ENCODE measurements around the gene THBS2. TPM values are rescaled to one million over a fixed set of nuclear protein-coding genes. Genes with fewer than 3 reads are reported as not detected.

Gene THBS2
- total RNA-seq, 1 donor from 2014 or later, result 0.13 TPM

DNA sequence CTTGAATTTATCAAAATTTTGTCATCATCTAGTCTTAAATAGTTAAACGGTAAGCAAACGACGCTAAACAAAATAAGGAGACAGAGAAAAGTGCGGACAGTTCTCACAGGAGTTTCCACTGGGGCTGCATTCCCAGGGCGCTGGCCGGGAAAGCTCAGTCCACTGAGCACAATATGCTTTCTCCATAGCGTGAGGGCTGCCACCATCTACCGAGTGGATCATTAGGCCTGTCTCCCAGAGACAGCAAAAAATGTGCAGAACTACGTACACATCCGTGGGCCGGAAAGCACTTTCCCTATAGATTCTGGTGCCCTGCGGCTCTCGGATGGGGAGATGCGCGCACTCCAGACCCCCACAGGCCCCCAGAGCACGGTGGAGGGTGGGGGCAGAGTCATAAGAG lies 84.9 kb downstream of the THBS2 start:
- Histone ChIP-seq H3K27ac (no peak overlapping the region), H3K4me2 (no peak overlapping the region), H3K9ac (no peak overlapping the region), H2AFZ (replicated peaks) (no peak overlapping the region), H3K79me2 (ENCODE audit: low read depth) (no peaks in the 10 kb centered on the region), H3K36me3 (no peaks in the 10 kb centered on the region), H3K4me3 (no peak overlapping the region), H3K4me1 (no peaks in the 10 kb centered on the region), H3F3A (ENCODE audit: low read depth) (no peaks in the 10 kb centered on the region), H4K20me1 (ENCODE audit: low read depth) (no peaks in the 10 kb centered on the region), H3K27me3 (no peaks in the 10 kb centered on the region), H3K9me3 (ENCODE audit: low read depth) (no peaks in the 10 kb centered on the region)
- Mint-ChIP-seq H3K4me3 (no peak overlapping the region), H3K27ac (no peak overlapping the region), H3K4me1 (peaks cover 5% of the 10 kb centered on the region), H3K36me3 (no peaks in the 10 kb centered on the region), H3K9me3 (no peaks in the 10 kb centered on the region), H3K27me3 (ENCODE audit: insufficient read depth, low read depth) (peaks cover 7% of the 10 kb centered on the region)
- no peak for DNase-seq (ENCODE audit: low spot score)
- TF ChIP-seq EZH2 (IDR thresholded peaks at IDR 0.05) (no peak), EZH2phosphoT487 (IDR thresholded peaks at IDR 0.05) (no peak)
- TF ChIP-seq, protein P1, sequence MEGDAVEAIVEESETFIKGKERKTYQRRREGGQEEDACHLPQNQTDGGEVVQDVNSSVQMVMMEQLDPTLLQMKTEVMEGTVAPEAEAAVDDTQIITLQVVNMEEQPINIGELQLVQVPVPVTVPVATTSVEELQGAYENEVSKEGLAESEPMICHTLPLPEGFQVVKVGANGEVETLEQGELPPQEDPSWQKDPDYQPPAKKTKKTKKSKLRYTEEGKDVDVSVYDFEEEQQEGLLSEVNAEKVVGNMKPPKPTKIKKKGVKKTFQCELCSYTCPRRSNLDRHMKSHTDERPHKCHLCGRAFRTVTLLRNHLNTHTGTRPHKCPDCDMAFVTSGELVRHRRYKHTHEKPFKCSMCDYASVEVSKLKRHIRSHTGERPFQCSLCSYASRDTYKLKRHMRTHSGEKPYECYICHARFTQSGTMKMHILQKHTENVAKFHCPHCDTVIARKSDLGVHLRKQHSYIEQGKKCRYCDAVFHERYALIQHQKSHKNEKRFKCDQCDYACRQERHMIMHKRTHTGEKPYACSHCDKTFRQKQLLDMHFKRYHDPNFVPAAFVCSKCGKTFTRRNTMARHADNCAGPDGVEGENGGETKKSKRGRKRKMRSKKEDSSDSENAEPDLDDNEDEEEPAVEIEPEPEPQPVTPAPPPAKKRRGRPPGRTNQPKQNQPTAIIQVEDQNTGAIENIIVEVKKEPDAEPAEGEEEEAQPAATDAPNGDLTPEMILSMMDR (IDR thresholded peaks at IDR 0.05), result no peak

DNA sequence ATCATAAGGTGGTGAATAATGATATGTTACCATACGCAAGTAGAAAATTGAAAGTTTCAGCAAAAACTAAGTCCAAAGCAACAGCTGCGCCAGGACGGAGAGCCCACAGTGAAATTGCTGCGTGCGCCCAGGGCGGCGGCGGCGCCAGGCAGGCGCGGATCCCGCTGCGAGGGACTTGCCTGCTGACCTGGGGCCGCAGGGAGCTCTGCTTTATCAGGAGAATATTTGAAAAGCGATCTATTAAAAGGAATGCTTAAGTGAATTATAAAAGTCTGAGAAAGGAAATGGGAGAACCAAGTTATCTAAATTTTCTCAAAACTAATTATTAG lies 85.4 kb downstream of the THBS2 start:
- Histone ChIP-seq H3K4me2 (no peak overlapping the region), H3K9me3 (ENCODE audit: low read depth) (no peaks in the 10 kb centered on the region), H3F3A (ENCODE audit: low read depth) (no peaks in the 10 kb centered on the region), H3K36me3 (no peaks in the 10 kb centered on the region), H4K20me1 (ENCODE audit: low read depth) (no peaks in the 10 kb centered on the region), H2AFZ (replicated peaks) (no peak overlapping the region), H3K4me1 (no peaks in the 10 kb centered on the region), H3K27me3 (no peaks in the 10 kb centered on the region), H3K4me3 (no peak overlapping the region), H3K27ac (no peak overlapping the region), H3K9ac (no peak overlapping the region), H3K79me2 (ENCODE audit: low read depth) (no peaks in the 10 kb centered on the region)
- Mint-ChIP-seq H3K4me1 (peaks cover 5% of the 10 kb centered on the region), H3K27me3 (ENCODE audit: insufficient read depth, low read depth) (peaks cover 7% of the 10 kb centered on the region), H3K9me3 (no peaks in the 10 kb centered on the region), H3K4me3 (no peak overlapping the region), H3K27ac (no peak overlapping the region), H3K36me3 (no peaks in the 10 kb centered on the region)
- TF ChIP-seq EZH2phosphoT487 (IDR thresholded peaks at IDR 0.05) (no peak), EZH2 (IDR thresholded peaks at IDR 0.05) (no peak)
- TF ChIP-seq, protein P1 (IDR thresholded peaks at IDR 0.05), result no peak
- no peak for DNase-seq (ENCODE audit: low spot score)

DNA sequence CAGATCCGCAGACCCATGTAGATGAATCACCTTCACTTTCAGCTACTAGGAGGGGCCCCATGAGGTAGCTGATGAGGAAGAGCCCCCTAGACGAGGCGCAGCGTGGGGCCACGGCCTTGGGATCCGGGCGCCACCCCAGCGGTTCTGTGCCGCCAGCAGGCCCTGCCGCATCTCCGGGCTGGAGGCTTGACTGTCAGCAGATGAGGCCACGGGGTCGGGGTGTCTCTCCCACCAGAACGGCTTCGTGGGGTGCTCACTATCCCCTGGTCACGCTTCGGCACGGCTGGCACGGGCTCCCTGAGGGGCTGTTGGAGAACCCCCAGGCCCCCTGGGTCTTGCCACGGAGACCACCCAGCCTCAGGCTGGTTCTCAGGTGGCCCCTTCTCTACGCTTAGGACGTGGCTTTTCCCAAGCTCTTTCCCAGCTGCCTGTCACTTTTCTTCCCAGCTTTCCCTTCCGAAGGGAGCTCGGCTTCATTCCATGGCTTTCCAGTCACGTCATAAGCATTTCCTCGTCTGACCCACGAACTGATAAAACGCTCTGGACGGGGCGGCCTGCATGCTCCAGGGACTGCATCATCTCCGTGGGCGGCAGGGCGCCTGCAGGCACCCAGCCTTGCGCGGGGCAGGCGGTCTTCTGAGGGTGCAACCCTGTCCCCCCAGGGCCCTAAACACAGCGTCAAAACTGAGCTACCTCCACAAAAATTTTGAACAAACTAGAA lies 85.9 kb downstream of the THBS2 start:
- Histone ChIP-seq H3K4me3 (no peak overlapping the region), H3K4me1 (no peaks in the 10 kb centered on the region), H3K4me2 (no peak overlapping the region), H3K79me2 (ENCODE audit: low read depth) (no peaks in the 10 kb centered on the region), H2AFZ (replicated peaks) (no peak overlapping the region), H4K20me1 (ENCODE audit: low read depth) (no peaks in the 10 kb centered on the region), H3K9ac (no peak overlapping the region), H3K27me3 (no peaks in the 10 kb centered on the region), H3K9me3 (ENCODE audit: low read depth) (no peaks in the 10 kb centered on the region), H3K36me3 (no peaks in the 10 kb centered on the region), H3K27ac (no peak overlapping the region), H3F3A (ENCODE audit: low read depth) (no peaks in the 10 kb centered on the region)
- Mint-ChIP-seq H3K27ac (peak overlapping the region; percentile 63), H3K4me1 (peaks cover 5% of the 10 kb centered on the region), H3K9me3 (no peaks in the 10 kb centered on the region), H3K4me3 (no peak overlapping the region), H3K36me3 (no peaks in the 10 kb centered on the region), H3K27me3 (ENCODE audit: insufficient read depth, low read depth) (peaks cover 7% of the 10 kb centered on the region)
- DNase-seq (ENCODE audit: low spot score), result no peak
- TF ChIP-seq, protein P1 (IDR thresholded peaks at IDR 0.05), result no peak
- no peak for TF ChIP-seq EZH2phosphoT487 (IDR thresholded peaks at IDR 0.05)
- TF ChIP-seq EZH2 (IDR thresholded peaks at IDR 0.05), result no peak
